ENCODE measurements around the gene DNAJC1. TPM values are rescaled to one million over a fixed set of nuclear protein-coding genes. Genes with fewer than 3 reads are reported as not detected.

The DNAJC1 gene
- total and polyA plus RNA-seq, 3 donors from 2014 or later, result 16.7 to 59.6 (median 59.0) TPM

GRCh38 chr10:21759232-21759631 lies 244.3 kb downstream of the DNAJC1 start:
- H3K27ac ChIP-seq, result no peak overlapping the region

GRCh38 chr10:21758696-21759095 lies 244.8 kb downstream of the DNAJC1 start:
- no peak for DNase-seq
- Histone ChIP-seq H3K36me3 (ENCODE audit: low read depth, missing control alignments) (no peaks in the 10 kb centered on the region), H3K27ac (no peak overlapping the region), H3K9me3 (no peaks in the 10 kb centered on the region), H3K27me3 (no peaks in the 10 kb centered on the region), H3K4me3 (no peak overlapping the region), H3K4me1 (peaks cover 4% of the 10 kb centered on the region)
- 89 to 96% methylated on average over 7 of the region's 7 CpGs for WGBS, 2 donors
- intact Hi-C loops (cut with DNase I; ENCODE audit: low total_unique reads), result no loop called here
- TF ChIP-seq CTCF (IDR thresholded peaks at IDR 0.05) (no peak), POLR2A (IDR thresholded peaks at IDR 0.05) (no peak)

More at GRCh38 chr10:21759232-21759631, 244.3 kb downstream of the DNAJC1 start:
- Histone ChIP-seq H3K9me3 (no peaks in the 10 kb centered on the region), H3K36me3 (ENCODE audit: low read depth, missing control alignments) (no peaks in the 10 kb centered on the region), H3K4me3 (no peak overlapping the region), H3K27me3 (no peaks in the 10 kb centered on the region), H3K4me1 (peaks cover 4% of the 10 kb centered on the region)
- no peak for TF ChIP-seq CTCF (IDR thresholded peaks at IDR 0.05)
- no peak for TF ChIP-seq POLR2A (IDR thresholded peaks at IDR 0.05)
- whole genome bisulfite sequencing, 2 donors, result 94 to 96% methylated on average over 21 of the region's 21 CpGs
- DNase-seq, result no peak
- intact Hi-C loops (cut with DNase I; ENCODE audit: low total_unique reads), result no loop called here

- intact Hi-C loops (cut with DNase I; ENCODE audit: low total_unique reads), result no loop called here
- H3K36me3 ChIP-seq (ENCODE audit: low read depth, missing control alignments), result no peaks in the 10 kb centered on the region
- TF ChIP-seq CTCF (IDR thresholded peaks at IDR 0.05) (no peak), POLR2A (IDR thresholded peaks at IDR 0.05) (no peak)
Measured at GRCh38 chr10:21758239-21758638, 245.3 kb downstream of the DNAJC1 start.

GRCh38 chr10:21757185-21757901 lies 246.2 kb downstream of the DNAJC1 start:
- Histone ChIP-seq H3K36me3 (ENCODE audit: low read depth, missing control alignments) (no peaks in the 10 kb centered on the region), H3K4me3 (no peak overlapping the region), H3K27me3 (no peaks in the 10 kb centered on the region), H3K27ac (peak overlapping the region in 1 of 2 donors; percentile 9), H3K9me3 (no peaks in the 10 kb centered on the region), H3K4me1 (peaks cover 4% of the 10 kb centered on the region)
- intact Hi-C loops (cut with DNase I; ENCODE audit: low total_unique reads), result no loop called here
- TF ChIP-seq POLR2A (IDR thresholded peaks at IDR 0.05) (no peak), CTCF (IDR thresholded peaks at IDR 0.05) (no peak)
- 65 to 67% methylated on average over 6 to 8 of the region's 8 CpGs for WGBS, 2 donors
- no peak for DNase-seq

More at GRCh38 chr10:21758239-21758638, 245.3 kb downstream of the DNAJC1 start:
- no peak overlapping the region for H3K4me3 ChIP-seq
- DNase-seq, result no peak
- 76 to 81% methylated on average over 11 to 14 of the region's 14 CpGs for WGBS, 2 donors
- H3K27me3 ChIP-seq, result no peaks in the 10 kb centered on the region
- peaks cover 4% of the 10 kb centered on the region for H3K4me1 ChIP-seq
- H3K27ac ChIP-seq, result no peak overlapping the region
- no peaks in the 10 kb centered on the region for H3K9me3 ChIP-seq

- 75 to 79% methylated on average over 9 to 12 of the region's 12 CpGs for WGBS, 2 donors
- TF ChIP-seq POLR2A (IDR thresholded peaks at IDR 0.05) (no peak), CTCF (IDR thresholded peaks at IDR 0.05) (no peak)
- no peaks in the 10 kb centered on the region for H3K36me3 ChIP-seq (ENCODE audit: low read depth, missing control alignments)
Measured at GRCh38 chr10:21756707-21757106, 246.8 kb downstream of the DNAJC1 start.

More at GRCh38 chr10:21756707-21757106, 246.8 kb downstream of the DNAJC1 start:
- H3K27me3 ChIP-seq, result no peaks in the 10 kb centered on the region
- H3K4me1 ChIP-seq, result peaks cover 4% of the 10 kb centered on the region
- no peaks in the 10 kb centered on the region for H3K9me3 ChIP-seq
- no peak for DNase-seq
- no peak overlapping the region for H3K27ac ChIP-seq
- H3K4me3 ChIP-seq, result no peak overlapping the region
- intact Hi-C loops (cut with DNase I; ENCODE audit: low total_unique reads), result no loop called here
